Measurements from ENCODE around the gene SLC2A5. TPM values are rescaled to one million over a fixed set of nuclear protein-coding genes. Genes with fewer than 3 reads are reported as not detected.
"Not testable (repeated sequence)": the region's sequence is repeated elsewhere in the genome, so short reads cannot be mapped to it uniquely, and the experiment has no call there.

SLC2A5 gene
- total and polyA plus RNA-seq, 2 of the 4 experiments (the other 2 are of a cell fraction) = 0.03 to 0.18 TPM

DNA sequence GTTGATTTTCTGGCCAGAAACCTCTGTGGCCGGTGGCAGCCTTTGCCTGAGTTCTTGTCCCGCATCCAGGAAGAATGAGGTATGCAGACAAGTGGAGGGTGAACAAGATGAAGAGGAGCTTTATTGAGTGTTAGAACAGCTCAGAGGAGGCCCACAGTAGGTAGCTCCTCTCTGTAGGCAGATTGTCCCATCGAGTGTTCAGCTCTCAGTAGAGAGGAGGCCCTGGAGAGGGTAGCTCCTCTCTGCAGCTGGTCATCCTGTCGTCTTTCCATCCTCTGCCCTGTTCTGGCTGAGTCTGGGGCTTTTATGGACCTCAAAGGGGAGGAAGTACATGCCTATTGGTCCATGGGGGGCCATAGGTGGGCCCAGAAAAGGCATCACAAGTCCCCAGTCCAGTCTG, 38.4 kb downstream of the SLC2A5 start:
- H3K27me3 ChIP-seq (ENCODE audit: control insufficient read depth, insufficient read depth, low read length); H3K4me3 ChIP-seq (ENCODE audit: insufficient read depth, low read depth, low read length); ATAC-seq (ENCODE audit: low read depth); H2AFZ ChIP-seq (replicated peaks; ENCODE audit: low read length, poor library complexity); H3K18ac ChIP-seq (ENCODE audit: low read depth, low read length); H3K79me1 ChIP-seq (ENCODE audit: low read depth in 1 of 2, low read length in 2 of 2); intact Hi-C loops (cut with micrococcal nuclease); H2AK9ac ChIP-seq (replicated peaks; ENCODE audit: low read depth, low read length, poor library complexity); CTCF ChIA-PET; dilution Hi-C loops (cut with HindIII; ENCODE audit: low sequenced_read_pairs, unreplicated experiment); H3K4ac ChIP-seq (ENCODE audit: low read depth, low read length); H2BK20ac ChIP-seq (ENCODE audit: low read depth, low read length); H2BK5ac ChIP-seq (ENCODE audit: low read depth, low read length, poor library complexity, severe bottlenecking); H2BK120ac ChIP-seq (ENCODE audit: low read depth, low read length); H3K4me1 ChIP-seq (ENCODE audit: control insufficient read depth, insufficient read depth, low read length); DNase-seq; H3K36me3 ChIP-seq (ENCODE audit: control insufficient read depth, insufficient read depth, low read length); H3K56ac ChIP-seq (ENCODE audit: extremely low read depth, insufficient read depth, low read length); H4K5ac ChIP-seq (ENCODE audit: low read depth, low read length); H3K27ac ChIP-seq (ENCODE audit: insufficient read depth, low read length); BruUV-seq (replicated peaks); H3K9me1 ChIP-seq (ENCODE audit: insufficient read depth, low read length); H4K8ac ChIP-seq (ENCODE audit: low read depth in 2 of 2, low read length in 2 of 2); in situ Hi-C loops (cut with MboI; ENCODE audit: low sequenced_read_pairs); H2AK5ac ChIP-seq (ENCODE audit: low read depth, low read length); H3K23ac ChIP-seq (ENCODE audit: low read depth, low read length); H4K20me1 ChIP-seq (ENCODE audit: insufficient read depth, low read length); H4K91ac ChIP-seq (ENCODE audit: insufficient read depth, low read depth, low read length); POLR2A ChIA-PET (ENCODE audit: unreplicated experiment); H2BK15ac ChIP-seq (ENCODE audit: low read depth, low read length); H3K14ac ChIP-seq (replicated peaks; ENCODE audit: low read depth, low read length); H3K9ac ChIP-seq (ENCODE audit: low read depth, low read length); H3K4me2 ChIP-seq (ENCODE audit: low read depth, low read length): not testable (repeated sequence)
- no CpG with 5 or more reads among the region's 4 CpGs for WGBS, 2 experiments (ENCODE audit: extremely low coverage in 2 of 2, insufficient read length in 1 of 2)
- peaks cover 21% of the 10 kb centered on the region for H3K9me3 ChIP-seq (ENCODE audit: control insufficient read depth, insufficient read depth, low read length)
